RCC 7860 (cell line): Measurements from ENCODE around the gene PRKAG3.

Experiments
- DNase-seq: peaks from one replicate; pipeline ENCODE4 v3.0.0-alpha.2; 2015; ENCODE audit warnings: low spot score
- FAIRE-seq: peaks from 2 replicates; lab custom pipeline; 2012; peaks lifted over from hg19 to GRCh38; lab: Jason Lieb, UNC

The PRKAG3 gene

GRCh38 chr2:218831378-218831990 is at the start of gene PRKAG3:
Gene PRKAG3, minus strand, starts transcription at chr2:218831803.
- DNase-seq, result no peak
- no peak for FAIRE-seq

- no peak for FAIRE-seq
- no peak for DNase-seq
Measured at GRCh38 chr2:218880859-218881594, 49.4 kb upstream of the PRKAG3 start.

GRCh38 chr2:218880102-218880858 is 48.7 kb upstream of the PRKAG3 start, which contains the start of gene WNT10A:
Gene WNT10A, plus strand, starts transcription at chr2:218880852. Its CDS starts 144 bp downstream, at chr2:218880996.
- DNase-seq (no peak), FAIRE-seq (no peak)

GRCh38 chr2:218879776-218880101 is 48.1 kb upstream of the PRKAG3 start:
- FAIRE-seq (no peak), DNase-seq (no peak)

- FAIRE-seq, result no peak
- DNase-seq, result no peak
Measured at GRCh38 chr2:218878926-218879761, 47.5 kb upstream of the PRKAG3 start.

- no peak for DNase-seq
Measured at GRCh38 chr2:218878486-218878885, 46.9 kb upstream of the PRKAG3 start.

DNA sequence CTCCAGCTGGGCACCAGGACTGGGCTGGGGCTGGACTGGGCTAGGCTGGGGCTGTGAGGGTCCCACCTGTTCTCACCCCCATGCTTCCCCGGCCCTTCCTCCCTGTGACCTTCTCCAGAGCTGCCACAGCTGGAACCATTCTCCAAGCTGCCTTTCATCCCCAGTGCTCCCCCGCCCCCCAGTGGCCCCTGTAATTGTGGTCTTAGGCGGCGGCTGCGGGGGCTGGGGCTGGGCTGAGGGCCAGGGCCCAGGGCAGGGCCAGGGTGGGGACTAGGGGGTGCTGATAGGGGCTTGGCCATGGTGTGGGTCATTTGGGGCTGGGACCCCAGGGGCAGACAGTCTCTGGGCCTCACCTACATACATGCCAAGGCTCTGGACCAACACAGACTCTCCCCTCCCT is 46.3 kb upstream of the PRKAG3 start:
- FAIRE-seq (no peak), DNase-seq (no peak)

More at GRCh38 chr2:218878486-218878885, 46.9 kb upstream of the PRKAG3 start:
- FAIRE-seq, result no peak

GRCh38 chr2:218877331-218877730 is 45.7 kb upstream of the PRKAG3 start:
- DNase-seq (no peak), FAIRE-seq (no peak)

DNA sequence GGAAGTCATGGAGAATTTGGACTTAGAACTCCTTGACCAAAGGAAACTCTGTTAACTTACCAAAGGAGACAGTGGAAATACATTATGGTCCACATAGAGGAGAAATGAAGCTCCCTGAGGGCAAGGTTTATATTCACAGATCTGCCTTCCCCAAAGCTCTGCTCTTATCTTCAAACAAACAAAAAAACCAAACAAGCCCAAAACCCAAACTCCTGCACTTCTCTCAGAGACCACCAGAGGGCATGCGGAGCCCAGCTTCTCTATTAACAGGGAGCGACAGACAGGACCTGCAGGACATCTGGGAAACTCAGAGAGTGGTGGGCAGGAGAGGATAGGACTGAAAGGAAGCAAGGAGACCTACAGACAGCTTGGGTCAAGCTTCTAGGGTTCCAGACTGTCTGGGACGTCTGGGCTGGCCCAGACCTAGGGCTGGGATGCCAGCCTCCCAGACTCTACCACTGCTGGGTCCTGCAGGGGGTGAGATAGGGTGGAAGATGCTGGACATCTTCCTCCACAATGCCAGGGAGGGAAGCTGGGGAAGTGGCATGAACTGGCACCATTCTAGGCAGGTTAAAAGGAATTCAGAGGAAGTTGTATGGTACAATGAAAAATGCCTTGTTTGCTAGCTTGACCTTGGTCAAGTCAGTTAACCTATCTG is 45.1 kb upstream of the PRKAG3 start:
- DNase-seq (peak; percentile 53), FAIRE-seq (peak; percentile 14)

DNA sequence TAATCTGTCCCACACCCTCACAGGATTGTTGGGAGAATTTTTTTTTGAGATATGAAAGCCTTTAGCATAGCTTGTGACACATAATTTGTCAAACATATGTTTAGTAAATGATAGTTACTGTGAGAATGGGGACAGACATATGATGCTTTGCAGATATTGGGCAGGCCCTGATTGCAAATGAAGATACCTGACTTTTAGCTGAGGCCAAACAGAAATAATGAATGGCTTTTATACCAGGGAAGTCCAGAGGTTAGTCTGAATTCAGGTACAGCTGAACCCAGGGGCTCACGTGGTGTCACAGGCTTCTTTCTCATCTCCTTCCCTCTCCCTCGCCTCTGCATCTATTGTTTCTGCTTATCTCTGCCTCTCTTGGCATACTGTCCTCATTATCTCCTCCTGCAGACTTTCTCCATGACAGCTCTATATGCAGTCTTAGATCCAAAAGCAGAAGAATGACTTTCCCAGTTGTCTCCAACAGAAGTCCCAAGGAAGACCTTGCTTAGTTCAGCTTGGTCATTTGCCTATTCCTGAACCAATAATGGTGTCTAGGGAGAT is 44.2 kb upstream of the PRKAG3 start:
- DNase-seq (no peak), FAIRE-seq (no peak)

- DNase-seq (no peak), FAIRE-seq (no peak)
Measured at GRCh38 chr2:218873359-218874194, 42.0 kb upstream of the PRKAG3 start.

DNA sequence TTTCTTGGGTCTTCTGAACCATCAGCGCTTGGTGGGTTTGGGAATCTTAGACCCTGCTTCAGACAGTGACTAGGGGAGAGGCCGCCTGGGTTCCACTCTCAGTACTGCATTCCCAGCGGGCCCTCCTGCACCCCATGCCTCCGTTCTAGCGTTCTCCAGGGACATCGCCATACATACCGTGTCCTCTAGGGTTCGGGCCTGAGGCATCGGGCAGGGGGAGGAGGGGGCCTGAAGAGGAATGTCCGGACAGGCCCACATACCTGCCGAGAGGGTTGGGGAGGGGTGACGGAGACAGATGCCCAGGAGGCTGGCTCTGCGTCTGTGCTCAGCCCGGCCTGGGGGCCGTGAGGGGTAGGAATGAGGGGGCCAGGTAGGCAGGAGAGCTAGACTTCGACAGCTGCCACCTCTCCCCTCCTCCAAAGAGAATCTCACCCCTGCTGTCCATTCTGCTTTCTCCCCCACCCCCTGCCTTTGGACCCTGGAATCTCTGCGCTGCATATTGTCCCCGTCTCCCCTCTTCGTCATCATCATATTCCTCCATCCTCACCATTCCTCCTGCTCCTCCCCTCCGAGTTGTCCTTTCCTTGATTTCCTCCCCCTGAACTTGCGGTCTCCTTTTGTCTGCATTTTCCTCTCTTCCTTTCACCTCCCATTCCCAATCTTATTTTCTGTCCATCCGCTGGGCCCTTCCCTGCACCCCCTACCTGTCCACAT is 41.2 kb upstream of the PRKAG3 start:
- FAIRE-seq, result no peak
- no peak for DNase-seq

- FAIRE-seq (no peak), DNase-seq (no peak)
Measured at GRCh38 chr2:218871345-218872302, 40.0 kb upstream of the PRKAG3 start.

GRCh38 chr2:218870984-218871344 is 39.4 kb upstream of the PRKAG3 start:
- DNase-seq, result no peak
- no peak for FAIRE-seq

- FAIRE-seq (no peak), DNase-seq (no peak)
Measured at GRCh38 chr2:218869064-218869463, 37.5 kb upstream of the PRKAG3 start.

- no peak for FAIRE-seq
- DNase-seq, result no peak
Measured at GRCh38 chr2:218867900-218868299, 36.3 kb upstream of the PRKAG3 start.

GRCh38 chr2:218865999-218866398 is 34.4 kb upstream of the PRKAG3 start:
- DNase-seq (no peak), FAIRE-seq (no peak)

- DNase-seq (no peak), FAIRE-seq (no peak)
Measured at GRCh38 chr2:218865396-218865795, 33.8 kb upstream of the PRKAG3 start.
